Stimulated activated CD4-positive, alpha-beta T cell treated with anti-CD3 and anti-CD28 coated beads, Interleukin-1b, Interleukin-23, amount 100 ng/mL, for 24 hours (primary cell): ENCODE results near the gene SYCE3.
"Not testable (repeated sequence)": the region's sequence is repeated elsewhere in the genome, so short reads cannot be mapped to it uniquely, and the experiment has no call there.

ENCODE experiments used
- DNase-seq, 4 experiments: peaks; one replicate each; pipeline ENCODE4 v3.0.0-alpha.2; 2020; ENCODE audit warnings: low read depth in 4 of 4, low spot score in 1 of 4

Gene SYCE3, protein sequence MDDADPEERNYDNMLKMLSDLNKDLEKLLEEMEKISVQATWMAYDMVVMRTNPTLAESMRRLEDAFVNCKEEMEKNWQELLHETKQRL

DNA sequence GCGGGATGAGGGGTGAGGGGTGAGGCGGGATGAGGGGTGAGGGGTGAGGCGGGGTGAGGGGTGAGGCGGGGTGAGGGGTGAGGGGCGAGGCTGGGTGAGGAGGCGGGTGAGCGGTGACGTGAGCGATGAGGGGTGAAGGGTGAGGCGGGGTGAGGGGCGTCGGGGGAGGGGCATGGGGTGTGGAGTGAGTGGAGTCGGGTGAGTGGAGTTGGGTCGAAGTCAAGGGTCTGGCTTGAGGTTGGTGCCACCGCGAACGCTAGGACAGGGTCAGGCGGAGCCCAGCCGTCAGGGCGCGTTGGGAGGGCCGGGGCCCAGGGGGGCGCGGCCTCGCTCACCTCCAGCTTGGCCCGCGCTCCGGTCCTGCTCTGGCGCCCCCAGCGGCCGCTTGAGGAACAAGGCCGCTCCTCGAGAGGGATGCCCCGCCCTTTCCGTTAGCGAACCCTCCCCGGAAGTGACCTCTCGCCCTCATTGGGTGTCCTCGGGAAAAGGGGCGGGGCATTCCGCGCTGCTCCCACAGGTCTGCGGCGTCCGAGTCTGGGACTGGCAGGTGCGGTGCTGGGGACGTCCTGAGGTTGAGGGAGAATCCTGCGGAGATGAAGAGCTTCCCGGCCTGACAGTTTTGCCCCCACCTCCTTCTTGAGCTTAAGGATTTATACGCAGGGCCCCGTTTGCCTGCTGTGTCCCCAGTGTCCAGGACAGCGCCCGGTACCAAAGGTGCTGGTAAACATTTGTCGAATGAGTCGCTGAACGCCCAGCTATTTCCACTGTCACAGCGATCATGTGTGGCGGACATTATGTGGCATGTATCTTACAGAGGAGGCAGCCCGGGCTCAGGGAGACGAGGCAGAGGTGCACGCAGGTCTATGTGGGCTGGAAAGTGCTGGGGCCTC, at the start of gene SYCE3:
Gene SYCE3 (minus strand): TSS at position 397 of the 890 bp plus-strand sequence. CDS start 6,514 bp downstream, outside the sequence.
- peak; percentile 97 to 98 (median 98) for DNase-seq

DNA sequence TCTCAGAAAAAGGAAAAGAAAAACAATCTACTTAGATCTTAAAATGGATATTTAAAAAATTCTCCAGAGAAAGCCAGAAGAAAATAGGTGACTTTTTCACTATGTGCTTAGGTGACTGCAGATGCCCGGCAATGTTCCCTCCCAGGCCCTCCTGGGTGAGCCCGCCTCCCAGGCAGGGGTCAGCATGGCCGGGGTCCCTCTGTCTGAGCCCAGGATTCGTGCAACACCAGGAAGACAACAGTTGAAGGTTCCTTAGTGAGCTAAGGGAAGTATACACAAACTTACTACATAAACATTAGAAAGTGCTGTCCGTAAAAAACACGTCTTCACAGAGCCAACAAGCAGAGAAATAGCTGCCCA, 49.4 kb upstream of the SYCE3 start:
- no peak for DNase-seq

DNA sequence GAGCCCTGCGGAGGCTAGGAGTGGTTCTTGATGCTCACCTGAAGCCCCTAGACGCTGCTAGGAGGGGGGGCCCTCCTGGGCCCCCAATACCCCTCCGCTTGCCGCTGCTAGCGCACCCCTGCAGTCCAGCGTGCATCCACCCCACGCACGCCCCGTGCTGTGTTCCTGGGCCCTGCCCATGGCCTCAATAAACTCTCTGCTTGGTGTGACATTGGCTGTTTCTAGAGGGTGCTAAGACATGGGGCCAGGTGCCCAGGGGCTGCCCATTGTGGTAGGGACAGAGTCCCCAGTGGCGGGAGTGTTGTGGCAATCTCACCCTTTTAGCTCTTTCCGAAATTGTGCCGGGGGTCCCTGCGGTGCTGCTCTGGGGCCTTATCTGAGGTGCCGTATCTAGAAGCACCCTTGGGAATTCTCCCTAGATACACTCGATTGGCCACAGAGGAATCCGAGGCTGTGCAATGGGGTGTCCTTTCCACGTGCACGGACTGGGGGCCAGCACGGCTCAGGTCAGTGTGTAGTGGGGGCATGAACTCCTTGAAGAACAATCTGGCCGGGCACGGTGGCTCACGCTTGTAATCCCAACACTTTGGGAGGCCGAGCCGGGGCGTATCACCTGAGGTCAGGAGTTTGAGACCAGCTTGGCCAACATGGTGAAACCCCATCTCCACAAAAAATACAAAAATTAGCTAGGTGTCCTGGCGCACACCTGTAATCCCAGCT, 48.8 kb upstream of the SYCE3 start:
- DNase-seq: no peak

DNA sequence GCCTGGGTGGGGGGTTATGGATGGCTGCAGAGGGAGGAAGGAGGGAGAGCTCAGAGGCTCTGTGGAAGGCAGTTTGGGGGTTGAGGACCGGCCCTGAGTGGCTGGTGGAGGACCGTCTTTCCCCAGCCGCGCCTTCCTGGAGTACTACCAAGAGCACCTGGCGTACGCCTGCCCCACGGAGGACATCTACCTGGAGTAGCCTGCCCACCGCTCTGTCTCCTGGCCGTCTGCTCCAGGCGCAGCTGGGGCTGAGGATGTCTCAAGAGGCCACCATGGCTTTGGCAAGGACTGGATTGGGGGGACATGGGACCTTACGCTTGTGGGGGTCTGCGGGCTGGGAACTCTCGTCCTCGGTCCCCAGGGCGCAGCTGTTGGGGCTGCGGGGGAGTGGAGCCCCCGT, 47.9 kb upstream of the SYCE3 start:
- DNase-seq: no peak

DNA sequence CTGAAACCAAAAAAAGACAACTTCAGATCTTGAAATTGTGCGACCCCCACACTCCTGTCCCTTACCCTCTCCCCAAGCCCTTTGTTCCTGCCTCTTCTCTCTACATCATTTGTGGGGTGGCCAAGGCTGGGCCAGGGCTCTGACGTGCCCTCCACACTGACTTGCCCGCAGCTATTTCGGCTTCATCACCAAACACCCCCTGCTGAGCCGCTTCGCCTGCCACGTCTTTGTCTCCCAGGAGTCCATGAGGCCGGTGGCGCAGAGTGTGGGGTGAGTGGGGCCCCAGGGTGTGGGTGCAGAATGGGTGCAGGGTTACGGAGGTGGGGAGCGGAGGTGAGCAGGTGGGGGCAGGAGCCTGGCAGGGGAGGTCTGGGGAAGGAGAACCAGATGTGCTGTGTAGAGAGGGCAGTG, 47.3 kb upstream of the SYCE3 start:
- DNase-seq: no peak

DNA sequence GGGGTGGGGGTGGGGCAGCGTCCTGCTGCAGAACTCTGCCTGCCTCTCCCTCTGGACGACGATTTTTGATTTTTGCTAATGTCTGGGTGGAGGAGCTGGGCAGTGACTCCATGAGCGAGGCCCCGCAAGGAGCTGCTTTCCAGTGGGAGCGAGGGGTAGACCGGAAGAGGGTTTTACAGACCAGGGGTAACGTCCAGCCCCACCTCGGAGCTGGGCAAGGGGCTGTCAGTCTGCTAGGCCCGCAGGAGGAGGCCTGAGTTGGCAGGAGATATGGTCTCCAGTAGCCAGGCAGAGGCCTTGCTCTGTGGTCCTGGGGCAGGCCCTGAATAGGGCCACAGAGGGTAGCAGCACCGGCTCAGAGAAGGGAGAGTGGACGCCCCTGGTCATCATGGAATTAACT, 46.9 kb upstream of the SYCE3 start:
- no peak for DNase-seq

DNA sequence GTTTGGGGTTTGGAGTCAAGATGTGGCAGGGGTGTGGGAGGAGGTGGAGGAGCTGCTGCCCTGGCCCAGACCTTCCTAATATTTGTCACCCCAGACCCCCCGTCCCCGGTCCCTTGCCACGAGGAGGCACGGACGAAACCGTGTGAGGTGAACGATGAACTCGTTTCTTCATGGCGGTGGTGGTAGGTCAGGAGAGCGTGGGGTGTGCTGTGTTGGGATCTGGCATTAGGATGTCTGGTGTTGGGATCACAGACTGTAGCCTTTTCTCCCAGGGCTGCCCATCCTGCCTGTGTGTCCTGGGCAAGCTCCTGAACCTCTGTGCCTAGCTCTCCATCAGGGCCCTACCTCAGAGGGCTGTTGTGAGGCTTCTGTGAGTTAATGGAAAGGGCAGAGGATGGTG, 46.3 kb upstream of the SYCE3 start:
- no peak for DNase-seq

DNA sequence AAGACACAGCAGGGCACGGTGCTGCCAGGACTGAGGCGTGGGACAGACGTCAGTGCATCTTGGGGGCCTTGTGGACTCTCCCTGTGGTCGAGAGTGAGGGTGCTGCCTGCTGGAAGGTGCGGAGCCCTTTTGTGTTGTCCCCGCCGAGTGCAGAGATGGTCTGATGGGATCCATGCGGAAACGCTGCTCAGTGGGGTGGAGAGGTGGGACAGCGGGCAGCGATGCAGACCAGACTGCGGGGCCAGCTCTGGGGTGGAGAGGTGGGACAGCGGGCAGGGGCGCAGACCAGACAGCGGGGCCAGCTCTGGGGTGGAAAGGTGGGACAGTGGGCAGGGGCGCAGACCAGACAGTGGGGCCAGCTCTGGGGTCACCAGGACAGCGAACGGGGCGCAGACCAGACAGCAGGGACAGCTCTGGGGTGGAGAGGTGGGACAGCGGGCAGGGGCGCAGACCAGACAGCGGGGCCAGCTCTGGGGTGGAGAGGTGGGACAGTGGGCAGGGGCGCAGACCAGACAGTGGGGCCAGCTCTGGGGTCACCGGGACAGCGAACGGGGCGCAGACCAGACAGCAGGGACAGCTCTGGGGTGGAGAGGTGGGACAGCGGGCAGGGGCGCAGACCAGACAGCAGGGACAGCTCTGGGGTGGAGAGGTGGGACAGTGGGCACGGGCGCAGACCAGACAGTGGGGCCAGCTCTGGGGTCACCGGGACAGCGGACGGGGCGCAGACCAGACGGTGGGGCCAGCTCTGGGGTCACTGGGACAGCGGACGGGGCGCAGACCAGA, 45.5 kb upstream of the SYCE3 start:
- DNase-seq: not testable (repeated sequence)

DNA sequence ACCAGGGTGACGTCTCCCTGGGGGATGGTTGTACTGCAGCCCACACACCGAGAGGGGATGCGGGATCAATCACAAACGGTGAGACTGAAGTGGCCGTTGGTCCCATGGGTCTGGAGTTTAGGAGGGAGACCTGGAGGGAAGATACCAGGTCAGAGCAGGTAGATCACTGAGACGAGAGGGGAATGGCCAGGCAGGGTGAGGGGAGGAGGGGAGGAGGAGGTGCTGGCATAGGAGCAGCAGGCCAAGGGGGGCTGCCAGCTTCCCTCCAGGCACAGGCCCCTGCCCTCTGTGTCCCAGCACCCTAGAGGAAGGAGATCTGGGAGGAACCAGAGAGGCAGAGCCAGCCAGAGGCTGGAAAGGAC, 44.9 kb upstream of the SYCE3 start:
- no peak for DNase-seq

DNA sequence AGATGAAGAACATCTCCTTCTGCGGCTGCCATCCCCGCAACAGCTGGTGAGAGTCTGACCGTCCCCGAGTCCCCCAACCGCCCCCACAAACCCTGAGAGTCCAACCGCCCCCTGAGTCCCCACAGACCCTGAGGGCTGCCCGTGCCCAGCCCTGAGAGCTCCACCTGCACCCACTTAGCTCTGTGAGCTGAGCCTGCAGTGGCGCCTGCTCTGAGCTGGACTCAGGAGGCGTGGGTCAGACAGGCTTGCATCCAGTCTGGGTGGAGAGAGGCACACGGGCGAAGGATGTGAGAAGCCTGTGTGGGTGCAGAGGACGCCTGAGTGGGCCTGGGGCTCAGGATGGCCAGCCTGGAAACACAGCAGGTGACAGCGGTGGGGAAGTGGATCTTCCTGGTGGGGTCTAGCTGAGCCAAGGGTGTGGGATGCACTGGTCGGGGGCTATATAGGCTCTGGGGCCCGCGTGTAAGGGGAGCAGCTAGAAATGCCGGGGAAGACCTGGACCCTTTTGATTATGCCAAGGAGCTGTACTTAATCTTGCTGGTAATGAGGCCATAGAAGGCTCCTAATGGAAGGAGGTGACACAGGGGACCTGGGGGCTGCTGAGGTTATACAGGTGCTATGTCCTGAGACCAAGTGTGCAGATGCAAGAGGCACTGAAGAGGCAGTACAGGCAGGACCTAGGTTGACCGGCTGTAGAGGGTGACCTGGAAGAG, 44.4 kb upstream of the SYCE3 start:
- DNase-seq: no peak

DNA sequence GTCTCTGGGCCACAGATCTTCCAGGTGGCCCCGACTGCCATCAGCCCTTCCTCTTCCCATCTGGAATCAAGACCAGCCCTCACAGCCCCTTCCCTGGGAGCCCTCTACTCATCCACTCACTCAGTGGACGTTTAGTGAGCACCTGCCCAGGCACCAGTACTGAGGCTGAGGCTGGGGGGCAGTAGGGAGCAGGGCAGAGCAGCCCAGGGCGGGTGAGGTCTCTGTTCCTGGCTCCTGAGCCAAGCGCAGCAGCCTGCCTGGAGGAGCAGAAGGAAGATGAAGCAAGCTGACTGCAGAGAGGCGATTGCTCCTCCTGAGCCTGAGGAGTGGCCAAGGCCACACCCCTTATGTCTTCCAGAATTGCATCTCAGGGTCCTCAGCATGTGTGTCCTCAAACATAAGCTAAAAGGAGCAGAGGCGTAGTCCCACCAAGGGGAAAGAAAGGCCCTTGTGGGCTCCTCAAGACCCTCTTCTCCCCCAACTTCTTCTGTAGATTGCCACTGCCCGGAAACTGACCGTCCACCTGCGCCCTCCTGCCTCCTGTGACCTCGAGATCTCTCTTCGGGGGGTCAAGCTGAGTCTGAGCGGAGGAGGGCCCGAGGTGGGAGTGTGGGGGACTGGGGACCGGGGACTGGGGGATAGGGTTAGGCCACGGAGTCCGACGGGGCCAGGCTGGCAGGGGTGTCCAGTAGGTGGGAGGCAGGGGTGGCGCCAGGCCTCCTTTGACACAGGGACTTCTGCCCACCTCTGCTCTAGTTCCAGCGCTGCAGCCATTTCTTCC, 43.6 kb upstream of the SYCE3 start:
- DNase-seq: no peak

DNA sequence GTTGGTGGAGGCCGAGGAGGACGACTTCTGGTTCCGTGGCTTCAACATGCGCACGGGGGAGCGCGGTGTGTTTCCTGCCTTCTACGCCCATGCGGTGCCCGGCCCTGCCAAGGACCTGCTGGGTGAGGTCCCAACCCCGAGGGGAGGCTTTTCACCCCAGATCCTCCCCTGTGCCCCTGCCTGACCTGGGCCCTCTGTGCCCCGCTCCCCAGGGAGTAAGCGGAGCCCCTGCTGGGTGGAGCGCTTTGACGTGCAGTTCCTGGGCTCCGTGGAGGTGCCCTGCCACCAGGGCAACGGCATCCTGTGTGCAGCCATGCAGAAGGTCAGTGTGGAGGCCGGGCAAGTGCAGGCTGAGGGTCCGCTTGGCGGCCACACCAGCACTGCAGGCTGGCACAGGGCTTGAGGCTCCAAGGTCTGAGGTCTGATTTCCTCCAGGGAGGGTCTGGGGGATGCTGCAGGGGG, 42.9 kb upstream of the SYCE3 start:
- no peak for DNase-seq

DNA sequence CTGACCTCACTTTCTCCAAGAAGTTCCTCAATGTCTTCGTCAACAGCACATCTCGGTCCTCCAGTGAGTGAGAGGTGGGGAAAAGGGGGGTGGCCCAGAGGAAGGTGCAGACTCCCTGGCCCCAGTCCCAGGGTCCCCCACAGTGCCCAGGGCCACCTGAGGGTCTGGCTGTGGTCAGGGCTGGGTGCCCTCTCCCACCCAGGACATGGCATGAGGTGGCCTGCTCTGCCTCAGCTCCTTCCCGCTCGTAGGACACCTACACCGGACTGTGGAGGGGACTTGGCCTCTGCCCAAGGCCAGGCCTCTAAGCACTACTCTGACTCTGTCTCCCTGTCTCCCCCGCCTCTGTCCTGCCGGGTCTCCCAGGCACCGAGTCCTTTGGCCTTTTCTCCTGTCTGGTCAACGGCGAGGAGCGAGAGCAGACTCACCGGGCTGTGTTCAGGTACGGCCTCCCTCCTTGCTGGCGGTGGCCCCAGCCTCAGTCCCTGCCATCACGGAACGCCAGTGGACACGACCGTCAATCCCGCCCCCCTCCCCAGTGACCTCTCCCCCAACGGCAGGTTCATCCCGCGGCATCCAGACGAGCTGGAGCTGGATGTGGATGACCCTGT, 42.4 kb upstream of the SYCE3 start:
- no peak for DNase-seq

DNA sequence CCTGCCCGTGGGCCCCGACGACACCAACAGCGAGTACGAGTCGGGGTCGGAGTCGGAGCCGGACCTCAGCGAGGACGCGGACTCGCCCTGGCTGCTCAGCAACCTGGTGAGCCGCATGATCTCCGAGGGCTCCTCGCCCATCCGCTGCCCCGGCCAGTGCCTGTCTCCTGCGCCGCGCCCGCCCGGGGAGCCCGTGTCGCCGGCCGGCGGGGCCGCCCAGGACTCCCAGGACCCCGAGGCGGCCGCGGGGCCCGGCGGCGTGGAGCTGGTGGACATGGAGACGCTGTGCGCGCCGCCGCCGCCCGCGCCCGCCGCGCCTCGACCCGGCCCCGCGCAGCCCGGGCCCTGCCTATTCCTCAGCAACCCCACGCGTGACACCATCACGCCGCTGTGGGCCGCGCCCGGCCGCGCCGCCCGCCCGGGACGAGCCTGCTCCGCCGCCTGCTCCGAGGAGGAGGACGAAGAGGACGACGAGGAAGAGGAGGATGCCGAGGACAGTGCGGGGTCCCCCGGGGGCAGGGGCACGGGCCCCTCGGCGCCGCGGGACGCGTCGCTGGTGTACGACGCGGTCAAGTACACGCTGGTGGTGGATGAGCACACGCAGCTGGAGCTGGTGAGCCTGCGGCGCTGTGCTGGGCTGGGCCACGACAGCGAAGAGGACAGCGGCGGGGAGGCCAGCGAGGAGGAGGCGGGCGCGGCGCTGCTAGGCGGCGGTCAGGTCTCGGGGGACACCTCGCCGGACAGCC, 41.7 kb upstream of the SYCE3 start:
- DNase-seq: no peak

DNA sequence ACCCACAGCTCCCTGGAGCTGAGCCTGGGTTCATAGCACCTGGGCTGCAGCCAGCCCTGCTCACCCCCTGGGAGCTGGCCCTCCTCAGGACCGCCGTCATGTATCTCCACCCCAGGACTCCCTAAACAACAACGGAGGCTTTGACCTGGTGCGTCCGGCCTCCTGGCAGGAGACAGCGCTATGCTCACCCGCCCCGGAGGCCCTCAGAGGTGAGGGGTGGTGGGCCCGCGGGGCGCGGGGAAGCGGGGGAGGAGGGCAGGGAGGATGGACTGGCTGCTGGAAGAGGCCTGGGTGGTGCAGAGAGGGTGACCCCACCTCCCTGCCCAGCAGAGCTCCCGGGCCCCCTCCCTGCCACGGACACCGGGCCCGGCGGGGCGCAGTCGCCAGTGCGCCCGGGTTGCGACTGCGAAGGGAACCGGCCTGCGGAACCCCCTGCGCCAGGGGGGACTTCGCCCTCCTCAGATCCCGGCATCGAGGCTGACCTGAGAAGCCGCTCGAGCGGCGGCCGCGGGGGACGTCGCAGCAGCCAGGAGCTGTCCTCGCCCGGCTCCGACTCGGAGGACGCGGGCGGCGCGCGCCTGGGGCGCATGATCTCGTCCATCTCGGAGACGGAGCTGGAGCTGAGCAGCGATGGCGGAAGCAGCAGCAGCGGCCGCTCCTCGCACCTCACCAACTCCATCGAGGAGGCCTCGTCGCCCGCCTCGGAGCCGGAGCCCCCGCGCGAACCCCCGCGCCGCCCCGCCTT, 41.0 kb upstream of the SYCE3 start:
- no peak for DNase-seq

DNA sequence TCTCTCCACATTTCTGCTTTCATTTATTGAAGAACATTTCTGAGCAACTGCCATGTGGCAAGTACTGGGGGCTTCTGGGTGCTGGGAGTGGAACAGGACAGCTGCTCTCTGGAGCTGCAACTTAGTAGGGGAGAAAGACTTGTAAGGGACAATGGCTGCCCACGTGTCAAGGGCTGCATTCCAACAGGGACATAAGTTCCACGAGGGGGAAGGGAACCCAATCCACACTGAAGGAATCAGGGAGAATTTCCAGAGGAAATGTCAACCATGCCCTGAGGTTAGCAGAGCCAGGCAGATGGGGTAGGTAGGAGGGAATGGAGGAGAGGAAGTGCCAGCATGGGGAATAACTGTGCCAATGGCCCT, 39.6 kb upstream of the SYCE3 start:
- no peak for DNase-seq

DNA sequence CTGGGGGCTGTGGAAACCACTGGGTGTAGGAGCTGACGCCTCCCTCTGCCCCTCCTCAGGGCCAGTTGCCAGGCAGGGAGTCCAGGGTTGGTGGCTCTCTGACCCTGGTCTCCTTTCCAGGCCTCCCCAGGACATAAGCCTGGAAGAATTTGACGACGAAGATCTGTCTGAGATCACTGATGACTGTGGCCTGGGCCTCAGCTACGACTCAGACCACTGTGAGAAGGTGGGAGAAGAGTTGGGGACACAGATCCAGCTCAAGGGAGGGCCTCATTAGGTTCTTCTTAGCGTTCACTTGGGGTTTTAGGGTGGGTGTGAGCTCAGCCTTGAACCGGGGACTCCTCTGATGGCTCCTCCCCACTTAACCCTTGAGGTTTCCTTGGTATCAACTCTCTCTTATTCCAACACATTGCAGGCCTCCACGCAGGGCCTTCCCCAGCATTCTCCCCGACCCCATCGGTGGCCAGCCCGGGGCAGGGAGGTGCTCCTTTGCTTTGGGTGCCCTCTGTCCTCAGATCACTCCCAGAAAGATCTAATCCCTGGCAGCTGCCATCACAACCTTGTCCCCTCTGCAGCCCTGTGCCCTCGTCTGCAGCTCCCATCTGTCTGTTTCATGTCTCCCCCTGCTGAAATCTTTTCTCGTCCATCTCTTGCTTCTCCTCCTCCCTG, 39.1 kb upstream of the SYCE3 start:
- DNase-seq: no peak
